GM19324 (cell line): ENCODE data around the gene PAFAH1B2.

Experiments used
- ATAC-seq: cut with Tn5 transposase; IDR thresholded peaks from one replicate; pipeline ENCODE4 v1.9.1; 2021; ENCODE audit warnings: mild to moderate bottlenecking, moderate library complexity; ENCODE audit not compliant: unreplicated experiment, low FRiP score

Gene PAFAH1B2

GRCh38 chr11:117187428-117187798 lies 43.3 kb downstream of the PAFAH1B2 start:
- ATAC-seq, result no peak

- no peak for ATAC-seq
These were observed 43.9 kb downstream of the PAFAH1B2 start for GRCh38 chr11:117187799-117188481.

DNA sequence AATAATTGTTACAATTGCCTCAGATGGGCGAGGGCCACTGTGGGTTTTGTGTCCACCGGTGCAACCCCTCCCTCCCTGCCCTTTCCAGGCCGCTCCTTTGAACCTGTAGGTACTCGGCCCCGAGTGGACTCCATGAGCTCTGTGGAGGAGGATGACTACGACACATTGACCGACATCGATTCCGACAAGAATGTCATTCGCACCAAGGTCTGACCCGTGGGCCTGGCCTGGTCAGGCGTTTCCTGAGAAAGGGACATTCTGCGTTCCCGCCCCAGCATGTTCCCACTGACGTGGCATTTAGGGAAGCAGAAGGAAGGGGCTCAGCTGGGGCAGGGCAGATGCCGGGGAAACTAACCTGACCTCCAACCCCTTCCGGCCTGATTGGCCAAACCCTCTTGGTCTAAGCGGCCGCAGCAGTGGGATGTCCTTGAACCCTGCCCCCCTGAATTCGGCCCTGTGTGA lies 44.6 kb downstream of the PAFAH1B2 start:
- ATAC-seq, result no peak

DNA sequence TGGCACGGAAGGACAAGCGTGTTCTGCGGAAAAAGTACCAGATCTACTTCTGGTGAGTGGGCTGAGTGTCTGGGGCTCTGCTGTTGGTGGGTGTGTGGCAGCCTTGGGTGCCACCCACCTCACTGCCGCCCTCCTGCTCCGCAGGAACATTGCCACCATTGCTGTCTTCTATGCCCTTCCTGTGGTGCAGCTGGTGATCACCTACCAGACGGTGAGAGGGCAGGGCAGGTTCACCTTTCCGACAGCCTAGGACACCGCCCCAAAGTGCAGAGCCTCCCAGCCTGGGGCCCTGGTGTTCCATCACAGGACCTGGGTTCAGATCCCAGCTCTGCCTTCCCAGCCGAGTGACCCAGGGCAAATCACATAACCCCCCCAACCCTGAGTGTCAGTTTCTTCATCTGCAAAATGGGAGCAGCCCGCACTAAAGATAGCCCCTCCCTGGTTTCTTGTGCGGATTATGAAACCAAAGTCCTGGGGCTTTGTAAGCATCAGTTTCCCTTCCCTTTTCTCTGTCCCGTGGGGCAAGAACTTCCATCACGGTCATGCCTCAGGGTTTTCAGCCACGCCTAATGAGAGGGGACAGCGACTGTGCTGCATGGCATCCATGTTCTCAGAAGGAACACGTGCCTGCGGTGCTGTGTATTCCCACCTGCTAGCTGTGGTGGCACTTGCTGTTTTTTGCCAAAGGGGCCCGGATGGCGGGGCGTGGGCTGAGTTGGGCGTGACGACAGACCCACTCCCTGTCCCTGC lies 45.3 kb downstream of the PAFAH1B2 start:
- no peak for ATAC-seq

DNA sequence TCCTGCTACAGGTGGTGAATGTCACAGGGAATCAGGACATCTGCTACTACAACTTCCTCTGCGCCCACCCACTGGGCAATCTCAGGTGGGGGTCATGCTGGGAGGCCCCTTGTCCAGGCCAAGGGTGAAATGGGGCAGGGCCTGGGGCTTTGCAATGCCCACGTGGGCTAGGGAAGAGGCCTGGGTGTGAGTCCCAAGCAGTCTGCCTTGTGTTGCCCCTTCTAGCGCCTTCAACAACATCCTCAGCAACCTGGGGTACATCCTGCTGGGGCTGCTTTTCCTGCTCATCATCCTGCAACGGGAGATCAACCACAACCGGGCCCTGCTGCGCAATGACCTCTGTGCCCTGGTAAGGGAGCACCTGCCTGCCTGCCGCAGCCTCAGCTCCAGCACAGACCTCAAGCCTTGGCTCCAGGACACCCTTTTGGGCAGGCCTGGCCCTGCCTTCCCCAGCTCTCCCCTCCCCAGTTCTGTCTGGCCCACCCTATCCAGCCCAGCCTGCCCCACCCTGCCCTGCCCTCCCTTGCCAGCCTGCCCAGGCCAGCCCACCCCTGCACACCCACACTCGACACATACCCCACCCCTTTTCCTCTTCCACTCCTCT lies 46.0 kb downstream of the PAFAH1B2 start:
- ATAC-seq, result no peak

- no peak for ATAC-seq
These were observed 47.8 kb downstream of the PAFAH1B2 start for GRCh38 chr11:117191680-117192400.

GRCh38 chr11:117192401-117192875 lies 48.4 kb downstream of the PAFAH1B2 start:
- no peak for ATAC-seq

- no peak for ATAC-seq
These were observed 49.3 kb downstream of the PAFAH1B2 start for GRCh38 chr11:117193130-117194020.

GRCh38 chr11:117194267-117194666 lies 50.2 kb downstream of the PAFAH1B2 start:
- no peak for ATAC-seq

GRCh38 chr11:117195258-117195657 lies 51.2 kb downstream of the PAFAH1B2 start:
- no peak for ATAC-seq

DNA sequence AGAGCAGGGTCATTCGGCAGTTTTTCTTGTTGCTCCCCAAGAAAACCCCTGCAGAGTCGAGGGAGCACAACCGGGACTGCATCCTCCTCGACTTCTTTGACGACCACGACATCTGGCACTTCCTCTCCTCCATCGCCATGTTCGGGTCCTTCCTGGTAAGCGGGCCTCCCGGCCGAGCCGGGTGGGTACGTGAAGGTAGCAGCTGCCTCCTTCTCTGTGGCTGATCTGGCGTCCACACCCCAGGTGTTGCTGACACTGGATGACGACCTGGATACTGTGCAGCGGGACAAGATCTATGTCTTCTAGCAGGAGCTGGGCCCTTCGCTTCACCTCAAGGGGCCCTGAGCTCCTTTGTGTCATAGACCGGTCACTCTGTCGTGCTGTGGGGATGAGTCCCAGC lies 51.7 kb downstream of the PAFAH1B2 start:
- ATAC-seq, result no peak

GRCh38 chr11:117197006-117197405 lies 52.9 kb downstream of the PAFAH1B2 start:
- ATAC-seq, result no peak

DNA sequence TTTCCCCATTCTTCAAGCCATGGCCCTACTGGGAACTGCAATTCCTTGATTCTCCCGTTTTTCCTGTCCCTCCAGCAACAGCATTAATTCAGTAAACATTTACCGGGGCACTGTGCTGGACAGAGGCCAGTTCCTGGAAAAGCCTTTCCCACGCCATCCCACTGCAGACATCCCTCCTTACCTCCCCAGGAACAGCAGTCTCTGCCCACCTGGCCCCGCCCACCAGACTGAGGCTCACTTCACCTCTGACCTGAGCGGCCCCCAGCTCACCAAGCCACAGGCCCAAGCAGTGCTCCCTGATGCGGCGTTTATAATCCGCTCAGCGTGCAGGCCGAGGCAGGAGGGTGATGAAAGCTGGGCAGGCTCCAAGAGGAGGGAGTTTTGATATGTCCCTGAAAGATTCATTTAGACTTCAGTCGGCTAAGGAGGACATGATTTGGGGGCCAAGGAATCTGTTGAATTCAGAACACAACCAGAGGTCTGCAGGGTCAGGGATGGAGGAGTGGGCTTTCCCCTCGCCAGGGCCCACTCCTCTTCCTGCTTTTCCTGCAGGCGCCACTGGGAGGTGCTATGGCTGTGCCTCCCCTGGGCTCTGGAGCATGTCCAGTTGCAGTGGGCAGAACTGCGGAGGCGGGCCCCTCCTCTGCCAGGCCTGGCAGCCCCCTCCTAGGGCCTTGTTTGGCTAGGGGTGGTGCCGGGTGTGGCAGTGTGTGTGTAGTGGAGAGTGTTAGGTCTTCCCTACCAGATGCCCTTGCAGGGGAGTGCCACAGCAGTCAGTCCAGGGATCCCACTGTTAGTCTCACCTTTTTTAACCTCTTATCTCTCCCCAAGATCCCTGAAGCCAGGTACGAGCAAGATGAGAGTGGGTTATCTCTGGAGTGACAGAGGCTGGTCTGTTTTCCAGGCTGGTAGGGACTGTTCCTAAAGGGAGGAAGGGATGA lies 53.7 kb downstream of the PAFAH1B2 start:
- no peak for ATAC-seq

- no peak for ATAC-seq
These were observed 54.5 kb downstream of the PAFAH1B2 start for GRCh38 chr11:117198613-117199012.

DNA sequence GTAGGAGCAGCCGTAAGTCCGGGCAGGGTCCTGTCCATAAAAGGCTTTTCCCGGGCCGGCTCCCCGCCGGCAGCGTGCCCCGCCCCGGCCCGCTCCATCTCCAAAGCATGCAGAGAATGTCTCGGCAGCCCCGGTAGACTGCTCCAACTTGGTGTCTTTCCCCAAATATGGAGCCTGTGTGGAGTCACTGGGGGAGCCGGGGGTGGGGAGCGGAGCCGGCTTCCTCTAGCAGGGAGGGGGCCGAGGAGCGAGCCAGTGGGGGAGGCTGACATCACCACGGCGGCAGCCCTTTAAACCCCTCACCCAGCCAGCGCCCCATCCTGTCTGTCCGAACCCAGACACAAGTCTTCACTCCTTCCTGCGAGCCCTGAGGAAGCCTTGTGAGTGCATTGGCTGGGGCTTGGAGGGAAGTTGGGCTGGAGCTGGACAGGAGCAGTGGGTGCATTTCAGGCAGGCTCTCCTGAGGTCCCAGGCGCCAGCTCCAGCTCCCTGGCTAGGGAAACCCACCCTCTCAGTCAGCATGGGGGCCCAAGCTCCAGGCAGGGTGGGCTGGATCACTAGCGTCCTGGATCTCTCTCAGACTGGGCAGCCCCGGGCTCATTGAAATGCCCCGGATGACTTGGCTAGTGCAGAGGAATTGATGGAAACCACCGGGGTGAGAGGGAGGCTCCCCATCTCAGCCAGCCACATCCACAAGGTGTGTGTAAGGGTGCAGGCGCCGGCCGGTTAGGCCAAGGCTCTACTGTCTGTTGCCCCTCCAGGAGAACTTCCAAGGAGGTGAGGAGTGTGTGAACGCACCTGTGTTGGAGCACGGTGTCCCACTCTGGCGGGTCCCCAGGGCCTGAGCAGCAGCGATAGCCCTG lies 55.2 kb downstream of the PAFAH1B2 start, which contains the start of gene TAGLN:
Gene TAGLN, plus strand, starts transcription at position 318 of the 863 bp plus-strand sequence. CDS start 3,644 bp downstream, outside the sequence.
- no peak for ATAC-seq

DNA sequence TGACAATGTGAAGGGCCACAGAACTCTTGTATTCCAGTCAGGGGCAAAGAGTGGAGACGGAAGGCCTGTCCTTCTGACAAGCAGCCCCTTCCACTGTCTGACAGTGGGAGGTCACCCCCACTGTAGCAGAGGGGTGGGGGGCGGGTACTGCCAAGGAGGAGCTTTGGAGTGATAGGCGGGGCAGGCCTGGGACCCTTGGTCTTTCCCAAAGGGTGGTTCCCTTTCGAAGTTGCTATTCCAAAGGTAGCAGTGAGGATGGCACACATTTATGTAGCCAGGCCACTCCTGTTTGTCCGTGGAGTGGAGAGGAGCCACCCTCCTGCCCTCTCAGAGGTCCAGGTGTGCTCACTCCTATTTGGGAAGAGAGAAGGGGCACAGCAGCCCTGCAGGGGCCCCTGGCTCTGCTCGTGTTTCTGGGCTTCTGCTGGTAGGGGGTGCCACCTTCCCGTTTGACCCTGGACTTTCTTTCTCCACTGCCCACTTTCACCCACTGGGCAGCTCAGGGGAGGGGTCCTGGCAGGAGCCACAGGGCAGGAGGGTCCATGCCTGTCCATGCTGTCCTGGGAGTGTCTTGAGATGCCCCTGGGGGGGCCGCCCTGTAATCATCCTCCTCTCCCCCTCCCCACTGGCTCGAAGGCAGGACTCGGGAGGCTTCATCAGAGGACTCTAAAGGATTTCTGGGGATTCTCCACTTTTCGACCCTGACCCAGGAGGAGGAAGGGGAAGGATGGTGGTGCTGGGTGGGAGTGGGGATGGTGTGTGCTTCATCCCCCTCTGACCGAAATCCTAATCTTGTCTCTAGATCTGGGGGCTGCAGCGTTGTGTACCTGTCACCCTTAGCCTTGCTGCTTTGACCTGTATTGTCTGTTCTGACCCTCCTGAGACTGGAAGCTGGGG lies 56.1 kb downstream of the PAFAH1B2 start:
- no peak for ATAC-seq
